Right hindlimb (tissue), 1 donor: ENCODE data around the gene UVRAG.
"Not testable (repeated sequence)": the region's sequence is repeated elsewhere in the genome, so short reads cannot be mapped to it uniquely, and the experiment has no call there.

ENCODE experiments used
- DNase-seq: peaks from one replicate; pipeline ENCODE4 v3.0.0-alpha.2; 2018

The UVRAG gene

GRCh38 chr11:75930534-75930933, 115.5 kb downstream of the UVRAG start:
- no peak for DNase-seq

- no peak for DNase-seq
Observed at GRCh38 chr11:75931124-75931523, 116.1 kb downstream of the UVRAG start.

- not testable (repeated sequence) for DNase-seq
Observed at GRCh38 chr11:75933736-75934135, 118.7 kb downstream of the UVRAG start.

GRCh38 chr11:75934851-75935250, 119.8 kb downstream of the UVRAG start:
- DNase-seq = no peak

GRCh38 chr11:75938543-75938942, 123.5 kb downstream of the UVRAG start:
- DNase-seq = no peak

- no peak for DNase-seq
Observed at GRCh38 chr11:75939516-75939915, 124.5 kb downstream of the UVRAG start.

- DNase-seq = no peak
Observed at GRCh38 chr11:75939992-75940391, 125.0 kb downstream of the UVRAG start.

GRCh38 chr11:75940911-75941310, 125.9 kb downstream of the UVRAG start:
- no peak for DNase-seq

GRCh38 chr11:75944515-75944914, 129.5 kb downstream of the UVRAG start:
- no peak for DNase-seq

GRCh38 chr11:75945446-75945845, 130.4 kb downstream of the UVRAG start:
- DNase-seq = no peak

- no peak for DNase-seq
Observed at GRCh38 chr11:75945947-75946346, 130.9 kb downstream of the UVRAG start.

- peak; percentile 25 for DNase-seq
Observed at GRCh38 chr11:75946531-75947530, 131.8 kb downstream of the UVRAG start.

GRCh38 chr11:75949023-75949672, 134.1 kb downstream of the UVRAG start:
- DNase-seq = peak; percentile 29

GRCh38 chr11:75950141-75950540, 135.1 kb downstream of the UVRAG start:
- DNase-seq = no peak

- DNase-seq = no peak
Observed at GRCh38 chr11:75954039-75954438, 139.0 kb downstream of the UVRAG start.

- DNase-seq = no peak
Observed at GRCh38 chr11:75955443-75955842, 140.4 kb downstream of the UVRAG start.

GRCh38 chr11:75959540-75959939, 144.5 kb downstream of the UVRAG start:
- no peak for DNase-seq

- peak; percentile 28 for DNase-seq
Observed at GRCh38 chr11:75964071-75964470, 149.1 kb downstream of the UVRAG start.

GRCh38 chr11:75966537-75967287, 151.7 kb downstream of the UVRAG start:
- DNase-seq = no peak

GRCh38 chr11:75968021-75968625, 153.1 kb downstream of the UVRAG start:
- DNase-seq = no peak

- DNase-seq = no peak
Observed at GRCh38 chr11:75969626-75970308, 154.8 kb downstream of the UVRAG start.

- not testable (repeated sequence) for DNase-seq
Observed at GRCh38 chr11:75973710-75974109, 158.7 kb downstream of the UVRAG start.
